Umbilical cord (tissue), 2 donors: ENCODE results near the gene PMM2. TPM values are rescaled to one million over a fixed set of nuclear protein-coding genes. Genes with fewer than 3 reads are reported as not detected.
"Not testable (repeated sequence)": the region's sequence is repeated elsewhere in the genome, so short reads cannot be mapped to it uniquely, and the experiment has no call there.

Experiments used
- DNase-seq: peaks from one replicate; pipeline ENCODE4 v3.0.0-alpha.2; 2015; ENCODE audit warnings: low spot score
- total RNA-seq: library from RNA; depleted of rRNA; stranded (reverse); fragments of >200 nt; gene quantifications from one replicate; pipeline ENCODE4 v1.2.3, GENCODE V29; 2014; ENCODE audit warnings: low replicate concordance; ENCODE audit not compliant: insufficient read depth

PMM2 gene
- total RNA-seq, 1 donor from 2014 or later: 34.7 TPM

DNA sequence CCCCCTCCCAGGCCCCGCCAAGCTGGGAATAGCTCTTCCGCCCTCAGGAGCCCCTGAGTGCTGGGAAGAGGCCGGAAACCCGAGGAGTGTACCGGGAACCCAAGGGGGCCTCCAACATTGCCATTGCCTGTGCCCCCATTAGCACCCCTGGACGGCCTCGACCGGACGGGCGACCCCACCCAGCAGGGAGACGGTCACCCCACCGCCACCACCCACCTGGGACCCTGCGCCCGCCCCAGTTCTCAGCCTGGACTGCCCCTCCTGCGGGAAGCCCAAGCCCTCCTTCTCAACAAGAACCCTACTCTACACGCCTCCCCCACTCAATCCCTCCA is 69.2 kb downstream of the PMM2 start:
- DNase-seq: no peak

DNA sequence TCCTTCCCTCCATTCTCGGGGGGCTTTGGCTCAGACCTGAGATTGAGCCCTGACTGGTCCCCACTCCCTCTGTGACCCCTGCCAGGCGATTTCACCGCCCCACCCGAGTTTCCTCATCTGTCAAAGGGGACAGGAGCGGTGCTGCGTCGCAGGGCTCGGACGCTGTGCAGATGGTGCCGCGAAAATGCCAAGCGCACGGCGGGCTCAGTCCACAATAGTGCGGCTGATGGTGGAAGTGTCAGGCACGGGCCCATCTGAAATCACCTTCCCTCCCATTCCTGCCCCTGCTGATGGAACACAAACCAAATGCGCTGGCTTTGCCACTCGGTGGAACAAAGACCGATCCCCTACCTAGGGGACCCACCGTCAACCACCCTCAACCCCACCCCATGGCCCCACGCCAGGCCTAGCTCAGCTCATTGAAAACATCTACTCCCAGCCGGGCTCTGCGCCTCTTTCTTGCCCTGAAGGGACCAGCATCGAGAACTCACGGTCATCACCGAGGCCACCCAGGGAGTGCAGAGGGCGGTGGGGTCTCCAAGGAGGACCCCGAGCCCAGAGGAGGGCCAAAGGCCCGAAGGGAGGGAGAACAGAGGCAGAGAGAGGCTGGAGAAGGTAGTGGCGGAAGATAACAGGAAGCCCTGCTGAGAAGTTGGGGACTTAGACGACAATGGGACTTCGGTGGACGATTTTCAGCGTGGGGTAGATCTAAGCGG is 69.7 kb downstream of the PMM2 start:
- peak; percentile 36 for DNase-seq

DNA sequence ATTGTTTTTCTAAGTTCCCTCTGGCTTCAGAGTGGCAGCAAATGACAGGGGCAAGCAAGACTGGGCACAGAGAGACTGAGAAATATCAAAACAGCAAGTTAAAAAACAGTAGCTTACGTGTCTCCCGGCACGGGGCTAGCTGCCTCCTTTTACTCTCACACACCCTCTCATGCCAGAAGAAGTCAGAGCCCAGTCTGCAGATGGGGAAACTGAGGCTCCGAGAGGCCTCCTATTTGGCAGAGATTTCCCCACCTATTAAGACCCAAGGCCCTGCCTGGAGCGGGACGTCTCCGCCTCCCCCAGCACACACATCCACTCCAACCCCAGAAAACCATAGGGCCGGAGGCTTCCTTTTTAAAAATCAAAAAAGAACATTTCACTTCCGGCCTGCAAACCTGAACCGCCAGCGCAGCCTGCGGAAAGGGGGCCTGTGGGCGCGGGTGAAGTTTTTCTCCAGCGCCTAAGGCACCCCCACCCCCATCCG is 70.3 kb downstream of the PMM2 start:
- DNase-seq: peak; percentile 63

DNA sequence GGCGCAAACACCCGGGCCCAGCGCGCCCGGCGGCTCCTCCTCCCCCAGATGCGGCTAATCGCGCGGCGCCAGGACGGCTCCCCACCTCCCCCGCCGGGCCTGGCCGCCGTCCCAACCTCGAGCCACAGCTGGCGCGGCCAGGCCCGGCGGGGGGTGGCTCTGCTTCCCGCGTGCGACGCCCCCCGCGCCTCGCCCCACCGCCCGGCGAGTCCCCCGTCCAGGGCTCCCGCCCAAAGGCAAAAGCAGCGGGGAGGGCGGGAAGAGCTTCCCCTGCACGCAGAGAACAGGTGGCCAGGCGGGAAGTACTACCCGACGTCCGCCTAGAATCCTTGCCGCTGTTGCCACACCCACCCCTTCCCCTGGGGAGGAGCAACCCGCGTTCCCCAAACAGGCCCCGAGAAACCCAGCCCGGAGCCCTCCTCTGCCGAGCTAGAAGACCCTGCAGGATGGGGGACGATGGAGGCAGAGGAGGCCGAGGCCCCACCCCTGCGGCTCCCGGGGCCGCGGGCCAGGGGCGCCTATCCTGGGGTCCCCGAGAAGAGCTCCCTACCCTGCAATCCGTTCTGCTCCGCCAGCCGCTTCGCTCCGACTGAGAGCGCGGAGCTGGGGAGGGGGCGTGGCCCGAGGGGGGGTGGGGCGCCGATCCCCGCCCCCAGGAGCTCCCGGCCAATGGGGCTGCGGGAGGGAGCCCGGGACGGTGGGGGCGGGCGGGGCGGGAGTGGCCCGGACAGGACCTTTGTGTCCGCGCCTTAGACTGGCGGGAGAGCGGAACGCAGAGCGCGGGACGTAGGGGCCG is 71.0 kb downstream of the PMM2 start, which contains the start of gene CARHSP1:
Gene CARHSP1, minus strand, starts transcription at position 591 of the 796 bp plus-strand sequence. CDS start 9,678 bp downstream, outside the sequence.
- peak; percentile 92 for DNase-seq

DNA sequence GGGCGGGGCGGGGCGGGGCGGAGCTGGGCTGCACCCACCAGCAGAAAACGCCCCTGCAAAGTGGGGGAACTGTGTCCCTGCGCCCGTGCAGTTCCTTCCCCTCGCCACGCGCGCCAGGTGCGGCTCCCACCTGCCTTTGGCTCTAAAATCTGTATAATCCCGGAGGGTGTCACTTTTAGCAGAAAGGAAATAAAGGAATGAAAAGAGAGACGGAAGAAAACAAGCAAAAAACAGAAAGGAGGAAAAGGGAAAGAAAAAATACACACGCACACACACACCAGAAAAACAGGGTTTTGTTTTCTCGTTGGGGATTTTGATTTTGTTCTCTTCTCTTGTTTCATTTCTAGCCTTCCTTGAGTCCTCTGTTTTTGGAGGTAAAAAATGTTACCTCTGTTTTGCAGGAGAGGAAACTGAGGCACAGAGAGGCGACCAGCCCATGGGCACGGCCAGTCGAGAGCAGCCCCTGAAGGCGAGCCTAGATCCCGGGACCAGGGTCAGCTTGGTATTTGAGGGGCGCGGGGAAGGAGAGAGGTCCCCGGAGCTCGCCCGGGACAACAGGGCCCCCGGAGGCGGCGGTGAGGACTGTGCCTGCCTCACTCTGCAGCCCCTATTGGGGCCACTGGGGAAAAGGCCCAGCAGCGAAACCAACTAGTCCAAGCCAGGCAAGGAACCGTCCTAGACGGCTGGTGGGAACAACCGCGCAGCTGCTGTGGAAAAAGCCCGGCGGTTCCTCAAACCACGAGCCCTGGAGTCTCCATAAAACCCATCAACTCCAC is 71.8 kb downstream of the PMM2 start:
- no peak for DNase-seq

DNA sequence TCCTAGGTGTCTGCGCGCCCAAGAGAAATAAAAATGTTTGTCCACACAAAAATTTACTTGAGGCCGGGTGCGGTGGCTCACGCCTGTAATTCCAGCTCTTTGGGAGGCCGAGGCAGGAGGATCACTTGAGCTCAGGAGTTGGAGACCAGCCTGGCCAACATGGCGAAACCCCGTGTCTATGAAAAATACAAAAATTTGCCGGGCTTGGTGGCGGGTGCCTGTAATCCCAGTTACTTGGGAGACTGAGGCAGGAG is 72.3 kb downstream of the PMM2 start:
- DNase-seq: not testable (repeated sequence)

DNA sequence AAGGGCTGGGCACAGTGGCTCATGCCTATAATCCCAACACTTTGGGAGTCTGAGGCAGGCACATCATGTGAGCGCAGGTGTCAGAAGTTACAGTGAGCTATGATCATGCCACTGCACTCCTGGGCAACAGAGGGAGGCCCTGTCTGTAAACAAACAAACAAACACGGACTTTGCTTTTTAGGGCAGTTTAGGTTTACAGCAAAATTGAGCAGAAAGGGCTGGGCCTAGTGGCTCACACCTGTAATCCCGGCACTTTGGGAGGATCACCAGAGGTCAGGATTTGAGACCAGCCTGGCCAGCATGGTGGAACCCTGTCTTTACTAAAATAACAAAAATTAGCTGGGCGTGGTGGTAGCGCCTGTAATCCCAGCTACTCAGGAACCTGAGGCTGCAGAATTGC is 74.4 kb downstream of the PMM2 start:
- DNase-seq: no peak

DNA sequence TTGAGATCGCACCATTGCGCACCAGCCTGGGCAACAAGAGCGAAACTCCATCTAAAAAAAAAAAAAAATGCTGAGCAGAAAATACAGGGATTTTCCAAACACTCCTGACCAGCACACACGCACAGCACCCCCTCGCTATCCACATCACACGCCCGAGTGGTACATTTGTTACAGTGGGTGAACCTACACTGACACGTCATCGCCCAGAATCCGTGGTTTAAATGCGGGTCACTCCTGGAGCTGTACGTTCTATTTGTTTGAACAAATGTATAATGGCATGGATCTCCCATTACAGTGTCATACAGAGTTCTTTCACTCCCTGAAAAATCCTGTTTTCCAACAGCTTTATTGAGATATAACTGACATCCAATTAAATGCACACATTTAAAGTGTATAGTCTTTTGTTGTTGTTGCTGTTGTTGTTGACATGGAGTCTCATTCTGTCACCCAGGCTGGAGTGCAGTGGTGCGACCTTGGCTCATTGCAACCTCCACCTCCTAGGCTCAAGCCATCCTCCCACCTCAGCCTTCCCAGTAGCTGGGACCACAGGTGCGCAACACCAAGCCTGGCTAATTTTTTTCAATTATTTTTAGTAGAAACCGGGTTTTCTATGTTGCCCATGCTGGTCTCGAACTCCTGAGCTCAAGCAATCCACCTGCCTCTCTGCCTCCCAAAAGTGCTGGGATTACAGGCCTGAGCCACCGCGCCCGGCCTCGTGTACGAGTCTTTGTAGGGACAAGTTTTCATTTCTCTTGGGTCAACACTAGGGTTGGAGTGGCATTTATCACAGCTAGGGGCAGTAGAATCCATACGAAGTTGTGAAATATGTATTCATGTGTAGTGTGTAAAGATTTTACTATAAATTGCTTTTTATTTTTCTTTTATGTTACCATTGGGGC is 75.6 kb downstream of the PMM2 start:
- no peak for DNase-seq

DNA sequence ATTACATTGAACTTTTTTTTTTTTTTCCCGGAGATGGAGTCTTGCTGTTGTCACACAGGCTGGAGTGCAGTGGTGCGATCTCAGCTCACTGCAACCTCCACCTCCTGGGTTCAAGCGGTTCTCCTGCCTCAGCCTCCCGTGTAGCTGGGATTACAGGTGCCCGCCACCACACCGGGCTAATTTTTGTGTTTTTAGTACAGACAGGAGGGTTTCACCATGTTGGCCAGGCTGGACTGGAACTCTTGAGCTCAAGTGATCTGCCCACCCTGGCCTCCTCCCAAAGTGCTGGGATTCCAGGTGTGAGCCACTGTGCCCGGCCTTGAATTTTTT is 76.2 kb downstream of the PMM2 start:
- not testable (repeated sequence) for DNase-seq

DNA sequence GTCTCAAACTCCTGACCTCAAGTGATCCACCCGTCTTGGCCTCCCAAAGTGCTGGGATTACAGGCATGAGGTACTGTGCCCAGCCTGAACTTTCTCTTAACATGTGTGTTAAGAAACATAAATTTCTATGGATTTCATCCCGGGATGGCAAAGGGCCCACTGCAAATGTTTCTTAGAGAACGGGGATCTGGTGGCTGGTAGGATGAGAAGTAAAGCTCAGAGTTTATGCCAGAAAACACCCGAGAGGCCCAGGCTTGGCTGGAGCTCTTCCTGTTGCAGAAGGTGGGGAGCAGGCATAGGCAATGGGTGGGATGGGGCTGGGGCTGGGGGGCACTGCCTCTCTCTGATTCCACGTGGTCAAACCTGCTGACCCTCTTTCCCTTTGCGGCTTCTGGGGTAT is 76.7 kb downstream of the PMM2 start:
- DNase-seq: peak; percentile 97

DNA sequence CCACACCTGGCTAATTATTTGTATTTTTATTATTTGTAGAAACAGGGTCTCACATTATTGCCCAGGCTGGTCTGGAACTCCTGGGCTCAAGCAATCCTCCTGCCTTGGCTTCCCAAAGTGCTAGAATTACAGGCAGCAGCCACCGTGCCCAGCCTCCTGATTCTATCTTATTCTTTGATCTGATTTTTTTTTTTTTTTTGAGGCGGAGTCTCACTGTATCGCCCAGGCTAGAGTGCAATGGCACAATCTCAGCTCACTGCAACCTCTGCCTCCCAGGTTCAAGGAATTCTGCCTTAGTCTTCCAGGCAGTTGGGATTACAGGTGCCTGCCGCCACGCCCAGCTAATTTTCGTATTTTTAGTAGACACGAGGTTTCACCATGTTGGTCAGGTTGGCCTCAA is 77.7 kb downstream of the PMM2 start:
- DNase-seq: not testable (repeated sequence)

DNA sequence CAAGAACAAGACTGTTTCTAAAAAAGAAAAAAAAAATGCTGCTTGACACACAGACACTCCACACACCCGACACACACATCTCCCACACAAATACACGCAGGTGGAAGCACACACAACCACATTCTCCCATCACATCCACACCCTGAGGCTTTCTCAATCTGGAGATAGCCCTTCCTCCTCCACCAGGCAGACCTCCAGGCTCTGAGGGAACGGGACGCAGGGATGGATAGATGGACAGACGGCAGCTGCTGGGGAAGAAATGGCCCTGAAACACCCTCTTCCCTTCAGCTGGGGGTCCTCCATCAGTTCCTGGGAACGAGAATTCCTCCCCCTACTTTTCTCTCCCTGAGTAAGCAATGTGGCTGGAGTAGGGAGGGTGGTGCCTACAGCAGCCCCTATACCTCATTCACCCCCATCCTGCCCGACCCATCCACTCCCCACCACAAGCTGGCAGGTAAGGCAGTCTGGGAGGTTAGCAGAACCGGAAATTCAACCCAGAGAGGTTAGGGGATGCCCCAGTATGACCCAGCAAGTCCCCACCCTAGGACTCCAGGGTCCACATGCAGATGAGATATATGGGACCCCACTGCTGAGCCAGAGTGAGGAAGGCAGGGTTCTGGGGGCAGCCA is 80.4 kb downstream of the PMM2 start:
- no peak for DNase-seq

DNA sequence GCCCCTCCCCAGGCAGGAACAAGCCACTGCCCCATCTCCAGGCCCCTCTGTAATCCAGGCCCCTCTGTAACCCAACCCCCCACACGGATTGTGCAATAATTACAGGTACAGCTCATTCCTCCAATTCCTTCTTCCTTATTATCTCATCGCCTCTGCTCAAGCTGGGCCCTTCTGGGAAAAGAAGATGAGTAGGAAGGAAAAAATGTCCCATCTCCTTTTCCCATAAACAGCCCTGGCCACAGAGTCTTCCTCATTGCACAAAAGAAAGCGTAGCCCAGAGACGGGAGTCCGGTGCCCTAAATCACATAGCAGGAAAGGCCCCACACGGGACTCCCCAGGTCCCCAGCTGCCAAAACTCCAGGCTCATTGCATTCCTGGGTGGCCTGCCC is 80.9 kb downstream of the PMM2 start:
- DNase-seq: peak; percentile 67

DNA sequence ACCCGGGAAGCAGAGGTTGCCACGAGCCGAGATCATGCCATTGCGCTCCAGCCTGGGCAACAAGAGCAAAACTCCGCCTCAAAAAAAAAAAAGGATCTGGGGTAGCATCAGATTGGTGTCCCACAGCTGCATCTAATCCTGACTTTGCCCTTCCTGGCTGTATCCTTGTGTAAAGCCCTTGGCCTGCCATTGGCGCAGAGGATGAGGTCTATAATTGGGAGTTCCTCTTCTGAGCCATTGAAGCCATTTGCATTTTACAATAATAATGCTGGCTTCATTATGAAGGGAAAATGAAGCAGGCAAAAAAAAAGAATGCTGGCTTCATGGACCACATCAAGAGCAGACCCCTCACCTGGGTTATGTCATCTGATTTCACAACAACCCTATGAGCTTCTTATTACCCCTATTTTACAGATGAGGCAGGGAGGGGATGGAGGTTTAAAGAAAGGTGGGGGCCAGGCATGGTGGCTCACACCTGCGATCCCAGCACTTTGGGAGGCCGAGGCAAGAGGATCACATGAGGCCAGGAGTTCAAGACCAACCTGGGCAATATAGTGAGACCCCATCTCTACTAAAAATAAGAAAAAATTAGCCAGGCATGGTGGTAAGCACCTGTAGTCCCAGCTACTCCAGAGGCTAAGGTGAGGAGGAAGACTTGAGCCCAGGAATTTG is 83.3 kb downstream of the PMM2 start:
- DNase-seq: no peak

DNA sequence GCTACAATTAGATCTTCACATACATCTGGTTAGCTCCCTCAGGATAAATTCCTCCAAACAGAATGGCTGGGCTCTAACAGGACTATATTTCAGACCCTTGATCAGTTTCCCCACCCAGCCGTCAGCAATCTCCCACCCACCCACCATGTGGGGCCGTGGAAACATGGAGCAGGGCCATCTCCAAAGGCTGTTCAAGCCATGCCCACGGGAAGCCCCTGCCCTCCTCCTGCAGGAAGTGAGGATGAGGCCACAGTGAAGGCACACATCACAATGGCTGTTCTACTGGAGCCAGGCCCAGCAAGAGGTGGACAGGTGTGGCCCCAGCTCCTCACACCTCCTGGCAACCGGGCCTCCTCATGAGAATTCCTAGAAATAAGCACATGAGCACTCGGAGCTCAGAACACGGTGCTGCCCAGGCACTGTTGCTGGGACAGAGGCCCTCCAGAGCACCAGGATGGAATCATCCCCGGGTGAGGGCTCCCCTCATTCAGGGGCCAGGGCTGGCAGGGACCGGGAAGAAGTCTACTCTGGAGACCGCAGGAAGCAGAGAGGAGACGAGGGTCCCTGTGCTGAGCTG is 84.5 kb downstream of the PMM2 start, which contains the start of gene LITAFD:
Gene LITAFD, plus strand, starts transcription at position 311 of the 577 bp plus-strand sequence. CDS start 2,005 bp downstream, outside the sequence.
- no peak for DNase-seq

DNA sequence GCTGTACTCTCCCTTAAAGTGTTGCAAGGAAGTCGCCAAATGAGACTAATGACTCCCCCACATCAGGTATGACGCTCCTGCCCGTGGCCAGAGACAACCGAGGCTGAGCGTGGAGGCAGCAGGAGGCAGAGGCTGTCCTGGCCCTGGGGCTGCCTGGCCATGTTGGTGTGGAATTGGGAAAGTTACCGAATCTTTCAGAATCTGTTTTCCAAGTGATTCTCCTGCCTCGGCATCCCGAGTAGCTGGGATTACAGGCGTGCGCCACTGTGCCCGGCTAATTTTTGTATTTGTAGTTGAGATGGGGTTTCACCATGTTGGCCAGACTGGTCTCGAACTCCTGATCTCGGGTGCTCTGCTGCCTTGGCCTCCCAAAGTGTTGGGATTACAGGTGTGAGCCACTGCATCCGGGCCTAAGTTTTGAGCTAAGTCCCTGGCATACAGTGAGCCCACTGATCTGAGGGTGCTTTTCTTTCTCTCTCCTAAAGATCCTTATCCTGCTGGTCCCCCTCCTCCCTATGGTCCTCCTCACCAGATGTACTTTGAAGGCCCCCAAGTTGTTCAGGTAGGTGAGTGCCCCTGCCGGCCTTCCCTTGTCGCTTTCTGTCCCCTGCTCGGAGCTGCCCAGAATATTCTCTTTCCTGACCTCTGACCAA is 85.2 kb downstream of the PMM2 start:
- DNase-seq: no peak

DNA sequence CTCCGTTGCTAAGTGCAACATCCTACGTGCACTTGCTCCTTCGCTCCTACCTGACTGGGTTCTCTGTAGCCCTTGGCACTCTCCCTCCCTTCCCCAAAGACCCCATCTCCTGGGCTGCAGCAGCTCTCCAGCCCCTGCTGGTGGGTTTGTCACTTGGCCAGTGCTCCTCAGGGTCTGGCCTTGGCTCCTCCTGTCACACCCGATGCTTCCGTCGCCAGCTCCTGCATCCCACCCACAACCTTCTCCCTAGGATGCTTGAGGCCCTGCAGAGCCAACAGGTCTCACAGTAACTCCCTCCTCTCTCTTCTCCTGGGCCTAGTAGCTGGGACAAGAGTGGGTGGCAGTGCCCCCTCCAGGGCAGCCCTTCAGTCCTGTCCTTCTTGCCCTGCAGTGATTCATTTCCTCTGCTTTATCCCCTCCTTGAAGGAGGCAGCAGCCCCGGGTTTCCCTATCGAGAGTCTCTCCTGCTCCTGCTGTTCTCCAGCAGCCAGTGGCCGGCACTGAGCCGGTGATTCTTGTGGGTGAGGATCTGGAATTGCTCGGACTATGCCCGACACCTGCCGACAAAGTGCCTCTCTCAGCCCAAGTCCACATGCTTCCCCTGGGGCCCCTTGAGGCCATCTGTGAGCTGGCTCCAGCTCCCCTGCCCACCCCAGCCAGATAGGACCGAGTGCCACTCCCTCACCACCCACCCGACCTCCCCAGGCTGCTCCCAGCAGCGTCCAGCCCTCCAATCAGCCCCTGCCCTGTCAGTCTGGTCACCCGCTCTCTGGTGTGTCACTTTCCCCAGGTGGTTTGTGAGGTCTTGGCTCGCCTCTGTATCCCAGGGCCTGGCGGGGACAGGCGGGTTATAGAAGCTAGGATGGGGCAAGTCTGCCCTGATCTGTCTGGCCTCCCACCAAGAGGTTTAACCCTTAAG is 88.3 kb downstream of the PMM2 start:
- no peak for DNase-seq
